Stimulated activated CD4-positive, alpha-beta T cell treated with anti-CD3 and anti-CD28 coated beads, Interleukin-15, amount 100 ng/mL, for 24 hours (primary cell): ENCODE results near the gene PCBP2.
"Not testable (repeated sequence)": the region's sequence is repeated elsewhere in the genome, so short reads cannot be mapped to it uniquely, and the experiment has no call there.

Experiments
- DNase-seq: peaks from one replicate; pipeline ENCODE4 v3.0.0-alpha.2; 2020

Gene PCBP2

DNA sequence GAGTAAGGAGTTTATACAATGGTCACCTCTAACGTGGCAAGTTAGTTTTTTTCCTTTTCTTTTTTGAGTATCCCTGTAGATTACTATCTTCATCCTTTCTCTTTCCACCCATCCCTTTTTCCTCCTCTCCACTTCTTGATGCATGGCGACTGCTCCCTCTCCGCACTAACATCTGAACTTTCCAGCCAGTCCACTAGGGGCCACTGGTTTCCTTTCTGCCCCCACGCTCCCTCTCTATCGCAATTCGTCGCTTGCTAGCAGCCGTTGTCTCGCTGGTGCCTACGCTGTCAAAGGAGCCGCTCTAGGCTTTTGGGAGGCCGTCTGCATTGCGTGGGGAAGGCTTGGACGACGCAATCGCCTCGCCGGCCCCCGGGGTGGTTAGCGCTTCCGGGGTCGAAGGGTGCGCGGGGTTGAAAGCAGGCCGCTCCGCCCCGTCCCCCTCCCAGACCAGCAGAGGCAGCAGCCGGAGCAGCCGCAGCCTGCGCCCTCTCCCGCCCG, at the start of gene PCBP2:
Gene PCBP2, plus strand, starts transcription at position 442 of the 498 bp plus-strand sequence. CDS start 2,699 bp downstream, outside the sequence.
- DNase-seq = peak; percentile 98

DNA sequence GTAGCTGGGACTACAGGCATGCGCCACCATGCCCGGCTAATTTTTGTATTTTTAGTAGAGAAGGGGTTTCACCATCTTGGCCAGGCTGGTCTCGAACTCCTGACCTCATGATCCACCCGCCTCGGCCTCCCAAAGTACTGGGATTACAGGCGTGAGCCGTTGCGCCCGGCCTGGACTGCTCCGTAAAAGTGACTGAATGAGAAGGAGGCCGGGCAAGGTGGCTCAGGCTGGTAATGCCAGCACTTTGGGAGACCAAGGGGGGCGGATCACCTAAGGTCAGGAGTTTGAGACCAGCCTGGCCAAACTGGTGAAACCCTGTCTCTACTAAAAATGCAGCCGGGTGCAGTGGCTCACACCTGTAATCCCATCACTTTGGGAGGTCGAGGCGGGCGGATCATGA, 49.6 kb upstream of the PCBP2 start:
- not testable (repeated sequence) for DNase-seq

GRCh38 chr12:53402871-53403270, 49.0 kb upstream of the PCBP2 start:
- no peak for DNase-seq

- no peak for DNase-seq
Observed at GRCh38 chr12:53410951-53411350, 41.0 kb upstream of the PCBP2 start.

- DNase-seq = no peak
Observed at GRCh38 chr12:53413485-53414204, 38.3 kb upstream of the PCBP2 start.

- DNase-seq = no peak
Observed at GRCh38 chr12:53414756-53415417, 37.0 kb upstream of the PCBP2 start.

- DNase-seq = not testable (repeated sequence)
Observed at GRCh38 chr12:53415752-53416389, 36.0 kb upstream of the PCBP2 start.

- DNase-seq = peak; percentile 21
Observed at GRCh38 chr12:53417291-53417816, 34.5 kb upstream of the PCBP2 start.

GRCh38 chr12:53418221-53418620, 33.7 kb upstream of the PCBP2 start:
- no peak for DNase-seq

DNA sequence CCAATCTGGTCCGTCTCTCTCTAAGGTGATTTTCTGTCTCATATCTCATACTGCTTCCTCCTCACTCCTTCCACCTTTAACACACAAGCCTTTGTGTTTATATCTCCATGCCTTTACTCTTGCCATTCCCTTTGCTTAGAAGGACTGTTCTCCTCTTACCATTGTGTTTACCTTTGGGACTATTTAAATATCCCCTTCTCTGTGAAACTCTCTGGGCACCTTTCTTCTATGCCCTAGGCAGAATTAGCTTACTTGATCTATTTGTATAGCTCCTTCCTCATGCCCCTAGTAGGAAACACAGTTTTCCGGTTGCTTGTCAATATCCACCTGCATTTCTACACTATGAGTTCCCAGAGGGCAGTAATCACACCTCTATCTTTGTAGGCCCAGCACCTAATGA, 32.1 kb upstream of the PCBP2 start:
- no peak for DNase-seq

- not testable (repeated sequence) for DNase-seq
Observed at GRCh38 chr12:53422247-53422646, 29.7 kb upstream of the PCBP2 start.

- DNase-seq = no peak
Observed at GRCh38 chr12:53423597-53423996, 28.3 kb upstream of the PCBP2 start, which contains the start of gene AMHR2. AMHR2 (plus strand) TSS chr12:53423855; CDS start chr12:53423935, 80 bp downstream.

GRCh38 chr12:53424626-53425514, 27.0 kb upstream of the PCBP2 start:
- DNase-seq = no peak

GRCh38 chr12:53425515-53426150, 26.3 kb upstream of the PCBP2 start:
- no peak for DNase-seq

- DNase-seq = peak; percentile 54
Observed at GRCh38 chr12:53427905-53428594, 23.9 kb upstream of the PCBP2 start.

GRCh38 chr12:53428741-53429140, 23.2 kb upstream of the PCBP2 start:
- DNase-seq = no peak

- no peak for DNase-seq
Observed at GRCh38 chr12:53430116-53430515, 21.8 kb upstream of the PCBP2 start.

DNA sequence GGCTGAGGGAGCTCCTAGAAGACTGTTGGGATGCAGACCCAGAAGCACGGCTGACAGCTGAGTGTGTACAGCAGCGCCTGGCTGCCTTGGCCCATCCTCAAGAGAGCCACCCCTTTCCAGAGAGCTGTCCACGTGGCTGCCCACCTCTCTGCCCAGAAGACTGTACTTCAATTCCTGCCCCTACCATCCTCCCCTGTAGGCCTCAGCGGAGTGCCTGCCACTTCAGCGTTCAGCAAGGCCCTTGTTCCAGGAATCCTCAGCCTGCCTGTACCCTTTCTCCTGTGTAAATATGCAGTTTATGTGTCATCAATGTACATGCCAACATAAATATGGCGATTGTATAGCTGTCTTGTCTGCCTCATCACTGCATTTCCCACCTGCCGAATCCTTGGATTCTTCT, 20.7 kb upstream of the PCBP2 start:
- no peak for DNase-seq

GRCh38 chr12:53435326-53435725, 16.6 kb upstream of the PCBP2 start:
- DNase-seq = not testable (repeated sequence)

- DNase-seq = not testable (repeated sequence)
Observed at GRCh38 chr12:53439582-53439981, 12.3 kb upstream of the PCBP2 start.
